ACC112 (cell line): Measurements from ENCODE around the gene SEC24C.
A peak's percentile ranks its signal among the peaks of the same experiment; 100 is the strongest.

ENCODE experiments used
- H2AFZ ChIP-seq: fragments of 200-600 bp; sonication (generic); one replicate; pipeline ENCODE4 v1.6.0; 2017; ENCODE audit warnings: antibody characterized with exemption, low read length; ENCODE audit not compliant: unreplicated experiment
- H3K27ac ChIP-seq: fragments of 200-600 bp; sonication (generic); 2 replicates; pipeline ENCODE4 v1.5.1; 2014; ENCODE audit warnings: low read depth, mild to moderate bottlenecking, antibody characterized with exemption, low read length, moderate library complexity
- H3K27me3 ChIP-seq: fragments of 200-600 bp; sonication (generic); 2 replicates; pipeline ENCODE4 v1.6.1; 2014; ENCODE audit warnings: mild to moderate bottlenecking, antibody characterized with exemption, low read length, moderate library complexity, mixed read lengths; ENCODE audit not compliant: insufficient read depth
- H3K36me3 ChIP-seq: fragments of 200-600 bp; sonication (generic); 2 replicates; pipeline ENCODE4 v1.6.1; 2016; ENCODE audit warnings: mild to moderate bottlenecking, antibody characterized with exemption, low read length, moderate library complexity, mixed read lengths; ENCODE audit not compliant: insufficient read depth
- H3K4me1 ChIP-seq: fragments of 200-600 bp; sonication (generic); one replicate; pipeline ENCODE4 v1.6.1; 2016; ENCODE audit warnings: low read length, mixed read lengths; ENCODE audit not compliant: insufficient read depth, unreplicated experiment, control insufficient read depth
- H3K4me3 ChIP-seq: fragments of 200-600 bp; sonication (generic); 2 replicates; pipeline ENCODE4 v1.5.1; 2014; ENCODE audit warnings: mild to moderate bottlenecking, low read depth, low read length
- H3K79me2 ChIP-seq: fragments of 200-600 bp; sonication (generic); one replicate; pipeline ENCODE4 v1.6.0; 2016; ENCODE audit warnings: low read length; ENCODE audit not compliant: control insufficient read depth, unreplicated experiment, insufficient read depth

SEC24C gene

GRCh38 chr10:73813333-73813732, 69.2 kb downstream of the SEC24C start:
- Histone ChIP-seq H3K36me3 (no peaks in the 10 kb centered on the region; the same call in 1 of the 2 replicates), H3K27ac (no peak overlapping the region), H3K27me3 (no peaks in the 10 kb centered on the region)

GRCh38 chr10:73814276-73814895, 70.2 kb downstream of the SEC24C start:
- peaks cover 7% of the 10 kb centered on the region for H3K79me2 ChIP-seq
- H3K36me3 ChIP-seq = no peaks in the 10 kb centered on the region; the same call in 1 of the 2 replicates
- H2AFZ ChIP-seq = no peak overlapping the region
- H3K4me3 ChIP-seq = no peak overlapping the region
- H3K27ac ChIP-seq = no peak overlapping the region
- H3K4me1 ChIP-seq = peaks cover 28% of the 10 kb centered on the region
- H3K27me3 ChIP-seq = no peaks in the 10 kb centered on the region

More at GRCh38 chr10:73813333-73813732, 69.2 kb downstream of the SEC24C start:
- H3K4me1 ChIP-seq = peaks cover 27% of the 10 kb centered on the region
- no peak overlapping the region for H2AFZ ChIP-seq
- H3K4me3 ChIP-seq = no peak overlapping the region
- peaks cover 7% of the 10 kb centered on the region for H3K79me2 ChIP-seq

DNA sequence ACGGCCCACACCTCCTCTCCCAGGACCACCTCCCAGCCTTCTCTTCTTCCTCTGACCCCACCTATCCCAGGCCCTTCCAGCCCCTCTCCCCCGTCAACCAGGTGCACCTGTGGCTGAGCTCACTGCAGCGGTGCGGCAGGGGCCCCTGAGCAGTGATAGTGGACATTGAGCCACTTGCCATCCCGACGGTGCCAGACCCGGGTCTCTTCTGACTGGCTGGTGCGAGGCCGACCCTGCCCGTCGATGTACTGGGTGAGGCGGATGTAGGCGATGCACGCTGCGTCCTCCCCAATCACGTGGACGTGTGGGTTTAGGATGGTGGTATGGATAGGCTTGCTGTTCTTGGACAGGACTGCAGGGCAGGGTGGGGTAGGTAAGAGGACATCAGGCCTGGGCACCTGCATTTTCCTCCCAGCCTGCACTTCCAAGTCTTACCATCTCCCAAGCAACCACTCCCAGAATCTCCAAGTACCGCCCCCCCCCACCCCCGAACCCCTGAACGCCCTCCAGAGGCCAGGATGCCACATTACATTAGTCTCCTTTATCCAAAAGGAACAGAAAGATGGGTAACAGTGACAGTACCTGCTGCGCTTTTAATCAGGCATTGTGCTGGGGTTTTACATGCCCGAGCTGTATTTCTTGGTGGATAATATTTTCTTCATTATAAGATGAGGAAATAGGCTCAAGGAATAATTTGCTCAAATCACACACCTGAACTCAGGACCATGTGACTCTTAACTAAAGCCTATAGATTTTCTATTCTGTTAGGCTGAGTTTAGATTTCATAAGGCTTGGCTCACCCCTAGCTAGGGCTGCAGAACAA, 70.9 kb downstream of the SEC24C start:
- Histone ChIP-seq H3K36me3 (no peaks in the 10 kb centered on the region; the same call in 1 of the 2 replicates), H3K27me3 (no peaks in the 10 kb centered on the region), H3K4me3 (peak overlapping the region; percentile 22; the same call in 1 of the 2 replicates), H3K4me1 (peaks cover 35% of the 10 kb centered on the region), H3K79me2 (peaks cover 7% of the 10 kb centered on the region), H2AFZ (no peak overlapping the region), H3K27ac (peak overlapping the region; percentile 91)

DNA sequence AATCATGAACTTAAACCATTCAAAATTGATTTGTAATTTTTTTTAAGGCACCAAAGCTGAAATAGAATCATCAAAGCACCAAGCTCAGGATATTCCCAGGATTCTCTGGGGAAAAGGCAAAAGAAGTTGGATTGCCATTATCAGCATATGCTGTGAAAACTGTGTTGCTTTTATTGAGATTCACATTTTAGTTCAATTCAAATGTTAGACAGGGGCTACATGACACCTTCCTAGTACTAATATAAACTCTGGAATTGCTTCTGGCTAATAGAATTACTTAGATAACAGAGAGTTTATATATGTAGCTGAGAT, 71.5 kb downstream of the SEC24C start:
- H2AFZ ChIP-seq = no peak overlapping the region
- H3K4me3 ChIP-seq = peak overlapping the region; percentile 22; the same call in 1 of the 2 replicates
- no peaks in the 10 kb centered on the region; the same call in 1 of the 2 replicates for H3K36me3 ChIP-seq
- H3K27me3 ChIP-seq = no peaks in the 10 kb centered on the region
- peak overlapping the region; percentile 91 for H3K27ac ChIP-seq
- H3K4me1 ChIP-seq = peaks cover 37% of the 10 kb centered on the region
- H3K79me2 ChIP-seq = peaks cover 4% of the 10 kb centered on the region

GRCh38 chr10:73816917-73817729, 73.0 kb downstream of the SEC24C start:
- Histone ChIP-seq H3K36me3 (no peaks in the 10 kb centered on the region; the same call in 1 of the 2 replicates), H3K79me2 (no peaks in the 10 kb centered on the region)

GRCh38 chr10:73817826-73818225, 73.7 kb downstream of the SEC24C start:
- Histone ChIP-seq H3K79me2 (no peaks in the 10 kb centered on the region), H3K4me3 (no peak overlapping the region), H3K36me3 (no peaks in the 10 kb centered on the region; the same call in 1 of the 2 replicates)

More at GRCh38 chr10:73816917-73817729, 73.0 kb downstream of the SEC24C start:
- H3K27ac ChIP-seq = peak overlapping the region; percentile 91
- no peak overlapping the region for H3K4me3 ChIP-seq
- no peak overlapping the region for H2AFZ ChIP-seq
- H3K4me1 ChIP-seq = peaks cover 37% of the 10 kb centered on the region
- H3K27me3 ChIP-seq = no peaks in the 10 kb centered on the region

GRCh38 chr10:73818402-73818801, 74.2 kb downstream of the SEC24C start:
- no peak overlapping the region for H3K27ac ChIP-seq
- H3K36me3 ChIP-seq = no peaks in the 10 kb centered on the region

More at GRCh38 chr10:73817826-73818225, 73.7 kb downstream of the SEC24C start:
- H3K27me3 ChIP-seq = no peaks in the 10 kb centered on the region
- no peak overlapping the region; the same call in 1 of the 2 replicates for H3K27ac ChIP-seq
- no peak overlapping the region for H2AFZ ChIP-seq
- peaks cover 37% of the 10 kb centered on the region for H3K4me1 ChIP-seq

DNA sequence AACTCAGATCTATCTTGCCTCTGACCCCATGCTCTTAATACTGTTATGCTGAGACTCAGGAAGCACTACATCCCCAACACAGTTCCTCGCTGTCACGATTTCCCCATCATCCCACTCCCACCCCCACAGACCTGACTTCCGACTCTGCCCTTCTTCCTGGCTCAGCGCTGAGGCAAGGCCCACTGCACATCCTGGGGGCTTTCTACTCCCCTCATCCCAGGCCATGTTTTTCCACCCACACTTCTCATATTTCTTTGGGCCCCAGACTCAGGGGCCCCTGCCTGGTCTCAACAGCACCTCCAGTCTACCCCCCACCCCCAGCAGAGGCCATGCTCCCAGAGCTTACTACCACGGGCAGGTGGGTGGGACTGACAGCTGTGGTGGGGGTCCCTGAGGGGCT, 74.9 kb downstream of the SEC24C start:
- Histone ChIP-seq H3K36me3 (no peaks in the 10 kb centered on the region), H3K27ac (no peak overlapping the region), H3K79me2 (no peaks in the 10 kb centered on the region), H3K4me3 (no peak overlapping the region), H3K27me3 (no peaks in the 10 kb centered on the region), H3K4me1 (peaks cover 37% of the 10 kb centered on the region), H2AFZ (no peak overlapping the region)

More at GRCh38 chr10:73818402-73818801, 74.2 kb downstream of the SEC24C start:
- H3K79me2 ChIP-seq = no peaks in the 10 kb centered on the region
- no peaks in the 10 kb centered on the region for H3K27me3 ChIP-seq
- H2AFZ ChIP-seq = no peak overlapping the region
- H3K4me3 ChIP-seq = no peak overlapping the region
- H3K4me1 ChIP-seq = peaks cover 37% of the 10 kb centered on the region

GRCh38 chr10:73819513-73820093, 75.4 kb downstream of the SEC24C start:
- Histone ChIP-seq H3K27ac (no peak overlapping the region), H3K36me3 (no peaks in the 10 kb centered on the region), H2AFZ (no peak overlapping the region), H3K27me3 (no peaks in the 10 kb centered on the region), H3K4me3 (no peak overlapping the region), H3K79me2 (no peaks in the 10 kb centered on the region), H3K4me1 (peaks cover 37% of the 10 kb centered on the region)
